HepG2 (cell line): ENCODE measurements around the gene RARG. TPM values are rescaled to one million over a fixed set of nuclear protein-coding genes. Genes with fewer than 3 reads are reported as not detected.

Experiments
- ATAC-seq: fragments of 200-7000 bp; cut with Tn5 transposase; 3 replicates; pipeline ENCODE4 v1.9.1; 2020; ENCODE audit warnings: mild to moderate bottlenecking, moderate library complexity
- BruUV-seq: library from RNA; stranded (reverse); fragments of 400-500 nt; replicated peaks from 2 replicates; lab custom pipeline; 2021; lab: Mats Ljungman, UMichigan
- CTCF ChIA-PET: fragments of 300-600 bp; formaldehyde crosslinking; extraction: SDS; loops from one replicate; lab custom pipeline; 2021; ENCODE audit warnings: low total read pairs, inconsistent platforms, low intra/inter-chr PET ratio; lab: Yijun Ruan, JAX
- POLR2A ChIA-PET: fragments of 350-600 bp; sonication (Branson Sonifier 250); formaldehyde crosslinking; loops from one replicate; lab custom pipeline; 2020; ENCODE audit warnings: antibody characterized with exemption, inconsistent platforms; lab: Yijun Ruan, JAX
- DNase-seq: peaks from one replicate; pipeline ENCODE4 v3.0.0-alpha.2; 2015; ENCODE audit warnings: low spot score
- FAIRE-seq: peaks from 3 replicates; lab custom pipeline; 2011; peaks lifted over from hg19 to GRCh38; lab: Jason Lieb, UNC
- H2AFZ ChIP-seq: one replicate; pipeline ENCODE4 v1.6.1; 2011; ENCODE audit warnings: low read length, inconsistent platforms
- H3K27ac ChIP-seq: fragments of 300-600 bp; 3 replicates; pipeline ENCODE4 v1.8.0; 2011; ENCODE audit warnings: mixed run types, mild to moderate bottlenecking, mixed read lengths, low read length, inconsistent platforms; ENCODE audit not compliant: insufficient read depth; ENCODE audit errors: extremely low read length
- H3K27me3 ChIP-seq, 2 experiments: fragments of 200-600 bp in 1 of 2; 2 replicates in 1 of 2; 3 replicates in 1 of 2; pipeline versions ENCODE4 v1.6.0 to v1.8.0; 2011; ENCODE audit warnings: low read length in 2 of 2, mild to moderate bottlenecking in 2 of 2, moderate library complexity in 2 of 2, inconsistent platforms in 1 of 2; ENCODE audit not compliant: insufficient read depth in 2 of 2, control insufficient read depth in 1 of 2
- H3K36me3 ChIP-seq, 2 experiments: fragments of 200-600 bp in 1 of 2; replicated peaks in 1 of 2; 2 replicates in 1 of 2; 3 replicates in 1 of 2; pipeline versions ENCODE4 v1.5.1 to v1.8.0; 2011; ENCODE audit warnings: low read length in 2 of 2, inconsistent platforms in 1 of 2; ENCODE audit not compliant: insufficient read depth in 2 of 2, control insufficient read depth in 1 of 2
- H3K4me1 ChIP-seq: 2 replicates; pipeline ENCODE4 v1.5.1; 2012; ENCODE audit warnings: low read length, inconsistent platforms; ENCODE audit not compliant: insufficient read depth
- H3K4me2 ChIP-seq: 2 replicates; pipeline ENCODE4 v1.6.0; 2011; ENCODE audit warnings: low read depth, low read length, inconsistent platforms
- H3K4me3 ChIP-seq, 3 experiments: fragments of 200-600 bp in 1 of 3; sonication (generic), shearing (Covaris generic) in 1 of 3; replicated peaks in 1 of 3; 2 replicates each; pipeline ENCODE4 v1.5.1; 2011 to 2016; ENCODE audit warnings: low read length in 3 of 3, inconsistent platforms in 2 of 3, low read depth in 2 of 3, mild to moderate bottlenecking in 2 of 3, control low read depth in 1 of 3, mixed read lengths in 1 of 3; ENCODE audit not compliant: insufficient read depth in 1 of 3
- H3K79me2 ChIP-seq: one replicate; pipeline ENCODE4 v1.6.1; 2011; ENCODE audit warnings: low read length, inconsistent platforms; ENCODE audit not compliant: insufficient read depth
- H3K9ac ChIP-seq: 2 replicates; pipeline ENCODE4 v1.6.0; 2011; ENCODE audit warnings: mild to moderate bottlenecking, low read depth, low read length, inconsistent platforms; ENCODE audit not compliant: insufficient read depth
- H3K9me3 ChIP-seq: 2 replicates; pipeline ENCODE4 v1.5.1; 2012; ENCODE audit warnings: mild to moderate bottlenecking, low read length
- H4K20me1 ChIP-seq: 2 replicates; pipeline ENCODE4 v1.6.0; 2011; ENCODE audit warnings: inconsistent platforms, mild to moderate bottlenecking, low read length, moderate library complexity; ENCODE audit not compliant: insufficient read depth
- FOXP1 ChIP-seq, 2 experiments: fragments of 450-650 bp in 1 of 2; IDR thresholded peaks; 2 replicates each; pipeline ENCODE4 v1.6.1; 2017 to 2018; ENCODE audit warnings: antibody characterized with exemption in 1 of 2
- NCOA2 ChIP-seq: sonication (generic); formaldehyde crosslinking; IDR thresholded peaks from 2 replicates; pipeline ENCODE4 v1.8.0; 2022; ENCODE audit warnings: inconsistent platforms
- SOX13 ChIP-seq, 3 experiments: fragments of 450-650 bp in 1 of 3; sonication (generic) in 1 of 3; formaldehyde crosslinking in 1 of 3; IDR thresholded peaks in 2 of 3; conservative IDR thresholded peaks in 1 of 3; 2 replicates each; pipeline versions ENCODE4 v1.5.0 to v1.6.1; 2016 to 2020; ENCODE audit warnings: antibody characterized with exemption in 1 of 3, mild to moderate bottlenecking in 1 of 3, missing compliant biosample characterization in 1 of 3, missing genetic modification reagents in 1 of 3, moderate library complexity in 1 of 3
- SP140L ChIP-seq: sonication (generic); formaldehyde crosslinking; IDR thresholded peaks from 2 replicates; pipeline ENCODE4 v1.4.0; 2020; ENCODE audit warnings: missing genetic modification reagents, borderline replicate concordance
- U2AF1 ChIP-seq: fragments of 200-400 bp; formaldehyde crosslinking; optimal IDR thresholded peaks from 2 replicates; pipeline ENCODE3; 2017; ENCODE audit warnings: mild to moderate bottlenecking, low read depth, low read length
- UBTF ChIP-seq: sonication (generic); formaldehyde crosslinking; IDR thresholded peaks from 2 replicates; pipeline ENCODE4 v1.4.0; 2020; ENCODE audit warnings: mild to moderate bottlenecking, missing genetic modification reagents
- ZFP36L1 ChIP-seq: sonication (generic); formaldehyde crosslinking; IDR thresholded peaks from 2 replicates; pipeline ENCODE4 v1.8.0; 2022; ENCODE audit warnings: mild to moderate bottlenecking, missing genetic modification reagents, moderate library complexity
- ZNF350 ChIP-seq: sonication (generic); formaldehyde crosslinking; IDR thresholded peaks from 2 replicates; pipeline ENCODE4 v1.4.0; 2020; ENCODE audit warnings: mild to moderate bottlenecking, low read depth, missing genetic modification reagents, borderline replicate concordance
- ZNF770 ChIP-seq: sonication (generic); formaldehyde crosslinking; IDR thresholded peaks from 2 replicates; pipeline ENCODE4 v1.5.0; 2020; ENCODE audit warnings: mild to moderate bottlenecking, missing genetic modification reagents
- WGBS: methylation state at CpG from one replicate; pipeline ENCODE4 v1.1.6; 2017; ENCODE audit warnings: low lambda C conversion rate; 5-methylcytosine and 5-hydroxymethylcytosine counted together
- in situ Hi-C: cut with HindIII; loops from 2 replicates; pipeline ENCODE4 v1.10.0; 2017; ENCODE audit warnings: low pct_unique_long_range_greater_than_20kb; ENCODE audit not compliant: extremely low pct_ligation_motif_present
- intact Hi-C: fragments of 100-400 bp; cut with micrococcal nuclease; formaldehyde crosslinking; loops from one replicate; pipeline ENCODE4 v1.10.0; 2022; ENCODE audit not compliant: unreplicated experiment
- polyA plus RNA-seq, 8 experiments: library from polyadenylated mRNA; depleted of rRNA in 3 of 8; stranded (reverse) in 7 of 8; unstranded in 1 of 8; fragments of >200 nt; fragmentation: Illumina TruSeq in 4 of 8; extraction: Trizol in 4 of 8; gene quantifications; 2 replicates each; pipeline versions ENCODE4 v1.2.1 to v1.2.3, GENCODE V29; 2011 to 2016; ENCODE audit warnings: low read depth in 4 of 8, missing spikeins in 1 of 8, mixed read lengths in 1 of 8; ENCODE audit not compliant: insufficient read depth in 1 of 8
- total RNA-seq, 5 experiments: library from RNA; depleted of rRNA; stranded (reverse); fragments of >200 nt; fragmentation: Illumina TruSeq; extraction: Trizol; gene quantifications; 2 replicates each; pipeline ENCODE4 v1.2.3, GENCODE V29; 2016; ENCODE audit warnings: low read depth in 1 of 5
- TF ChIP-seq, protein P1 (sequence below): IDR thresholded peaks from 2 replicates; pipeline ENCODE4 v1.6.1; 2016; ENCODE audit warnings: missing compliant biosample characterization, missing genetic modification reagents, borderline replicate concordance
- TF ChIP-seq, protein P2 (sequence below): sonication (generic); formaldehyde crosslinking; IDR thresholded peaks from 2 replicates; pipeline ENCODE4 v1.4.0; 2020; ENCODE audit warnings: low read depth, mild to moderate bottlenecking, missing genetic modification reagents

The RARG gene
- total and polyA plus RNA-seq, 2 of the 13 experiments (the other 11 are each of a cell fraction or from before 2014, with no cell fraction given): 0.77 to 1.5 TPM

DNA sequence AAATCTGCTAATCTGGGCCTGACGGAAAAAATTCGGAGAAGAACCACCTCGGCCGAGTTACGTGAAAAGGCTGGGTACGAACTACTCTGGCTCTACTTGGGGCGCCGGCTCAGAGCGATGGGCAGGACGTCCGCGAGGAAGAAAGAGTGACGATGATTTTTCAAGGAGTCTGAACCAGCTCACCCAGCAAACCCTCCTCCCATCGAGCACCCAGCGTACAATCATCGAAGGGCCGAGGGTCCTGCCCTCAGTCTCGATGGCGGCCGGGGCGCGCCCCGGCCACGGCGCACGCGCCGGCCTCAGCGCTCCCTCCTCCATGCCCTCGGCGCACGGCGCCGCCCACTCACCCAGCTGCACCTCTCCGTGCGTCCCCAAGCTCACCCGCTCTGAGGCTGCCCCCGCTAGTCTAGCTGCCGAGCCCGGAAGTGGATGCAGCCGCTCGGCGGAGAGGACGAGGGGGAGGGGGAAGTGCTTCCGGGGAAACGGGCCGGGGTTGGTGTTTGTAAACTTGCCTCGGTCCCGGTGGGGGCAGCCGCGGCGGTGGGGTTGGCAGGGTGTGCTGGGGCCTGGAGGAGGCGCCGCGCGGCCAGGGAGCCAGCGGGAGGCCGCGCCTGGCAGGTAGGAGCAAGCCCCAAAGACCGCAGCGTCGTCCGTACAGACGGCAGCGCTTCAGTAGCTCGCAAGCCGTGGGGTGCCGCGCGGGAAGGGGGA lies 51.6 kb downstream of the RARG start, which contains the start of the genes CSAD and ZNF740:
Gene CSAD, minus strand, starts transcription at position 706 of the 711 bp plus-strand sequence. CDS start 7,455 bp downstream, outside the sequence.
Gene ZNF740, plus strand, starts transcription at position 503 of the 711 bp plus-strand sequence. CDS start 1,262 bp downstream, outside the sequence.
- ChIA-PET CTCF (no interaction called here), POLR2A (interaction anchor here (0.6 to 3.3 kb wide), 29 partner anchors 9 to 321 kb away, joined by 3 to 34 read pairs (median 5); partner anchors contain the start of genes AAAS, EIF4B, ESPL1 and MYG1)
- ATAC-seq: peak; percentile 98
- H3K79me2 ChIP-seq: peaks cover 32% of the 10 kb centered on the region
- peak within 1 kb of the TSS; percentile 64 to 93 (median 82) for H3K4me3 ChIP-seq
- BruUV-seq: no TSS peak
- peak within 1 kb of the TSS; percentile 89 for H3K4me2 ChIP-seq
- intact Hi-C loops (loop anchor here (1.0 kb wide), 1 partner anchor 10 kb away; no protein-coding TSS in a partner anchor), in situ Hi-C loops (no loop called here)
- H4K20me1 ChIP-seq: peaks cover 15% of the 10 kb centered on the region
- FAIRE-seq: peak; percentile 75
- no peaks in the 10 kb centered on the region; a peak in 1 of 5 replicates for H3K27me3 ChIP-seq
- H3K9ac ChIP-seq: peak within 1 kb of the TSS; percentile 85
- peaks cover 56% of the 10 kb centered on the region for H3K4me1 ChIP-seq
- H3K27ac ChIP-seq: peak within 1 kb of the TSS; percentile 91
- WGBS: under 1% methylated on average over 27 of the region's 70 CpGs
- no peaks in the 10 kb centered on the region for H3K9me3 ChIP-seq
- DNase-seq: peak; percentile 95
- H2AFZ ChIP-seq: peak within 1 kb of the TSS; percentile 90
- peaks cover 9 to 33% of the 10 kb centered on the region in 2 experiments for H3K36me3 ChIP-seq
- TF ChIP-seq FOXP1 (IDR thresholded peaks at IDR 0.05): no peak
- TF ChIP-seq FOXP1 (CRISPR knock-in tag; IDR thresholded peaks at IDR 0.05): peak; percentile 66; the same call in 1 of the 2 replicates
- no peak for TF ChIP-seq SP140L (CRISPR knock-in tag)
- TF ChIP-seq, protein P1, sequence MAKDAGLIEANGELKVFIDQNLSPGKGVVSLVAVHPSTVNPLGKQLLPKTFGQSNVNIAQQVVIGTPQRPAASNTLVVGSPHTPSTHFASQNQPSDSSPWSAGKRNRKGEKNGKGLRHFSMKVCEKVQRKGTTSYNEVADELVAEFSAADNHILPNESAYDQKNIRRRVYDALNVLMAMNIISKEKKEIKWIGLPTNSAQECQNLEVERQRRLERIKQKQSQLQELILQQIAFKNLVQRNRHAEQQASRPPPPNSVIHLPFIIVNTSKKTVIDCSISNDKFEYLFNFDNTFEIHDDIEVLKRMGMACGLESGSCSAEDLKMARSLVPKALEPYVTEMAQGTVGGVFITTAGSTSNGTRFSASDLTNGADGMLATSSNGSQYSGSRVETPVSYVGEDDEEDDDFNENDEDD (CRISPR knock-in tag): peak; percentile 52; the same call in 1 of the 2 replicates
- no peak for TF ChIP-seq SOX13 (IDR thresholded peaks at IDR 0.05)
- TF ChIP-seq SOX13 (CRISPR knock-in tag; conservative IDR thresholded peaks at IDR 0.05 in 1 of 2, IDR thresholded peaks at IDR 0.05 in 1 of 2): peak in 1 of 2 experiments; percentile 43; a peak in 1 of 4 replicates
- TF ChIP-seq ZFP36L1: 0 out of 2 replicates have a peak, but pooled peaks have one; percentile 21
- peak; percentile 51 for TF ChIP-seq U2AF1
- peak; percentile 57; the same call in 1 of the 2 replicates for TF ChIP-seq UBTF (CRISPR knock-in tag)
- TF ChIP-seq, protein P2, sequence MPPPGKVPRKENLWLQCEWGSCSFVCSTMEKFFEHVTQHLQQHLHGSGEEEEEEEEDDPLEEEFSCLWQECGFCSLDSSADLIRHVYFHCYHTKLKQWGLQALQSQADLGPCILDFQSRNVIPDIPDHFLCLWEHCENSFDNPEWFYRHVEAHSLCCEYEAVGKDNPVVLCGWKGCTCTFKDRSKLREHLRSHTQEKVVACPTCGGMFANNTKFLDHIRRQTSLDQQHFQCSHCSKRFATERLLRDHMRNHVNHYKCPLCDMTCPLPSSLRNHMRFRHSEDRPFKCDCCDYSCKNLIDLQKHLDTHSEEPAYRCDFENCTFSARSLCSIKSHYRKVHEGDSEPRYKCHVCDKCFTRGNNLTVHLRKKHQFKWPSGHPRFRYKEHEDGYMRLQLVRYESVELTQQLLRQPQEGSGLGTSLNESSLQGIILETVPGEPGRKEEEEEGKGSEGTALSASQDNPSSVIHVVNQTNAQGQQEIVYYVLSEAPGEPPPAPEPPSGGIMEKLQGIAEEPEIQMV (CRISPR knock-in tag): peak; percentile 67; the same call in 1 of the 2 replicates
- TF ChIP-seq ZNF770 (CRISPR knock-in tag): peak; percentile 8; the same call in 1 of the 2 replicates
- no peak for TF ChIP-seq NCOA2 (CRISPR knock-in tag)
- TF ChIP-seq ZNF350 (CRISPR knock-in tag): peak; percentile 60; the same call in 1 of the 2 replicates
